ENCODE results near the gene DAB1.

DAB1 gene

GRCh38 chr1:57111175-57111574 is 312.7 kb downstream of the DAB1 start:
- H3K79me2 ChIP-seq (ENCODE audit: insufficient read depth, low read length) = no peaks in the 10 kb centered on the region
- H3F3A ChIP-seq (ENCODE audit: insufficient read depth) = no peaks in the 10 kb centered on the region
- no peaks in the 10 kb centered on the region for H3K9me3 ChIP-seq (ENCODE audit: insufficient read depth, low read length)
- no peak overlapping the region for H3K27ac ChIP-seq (ENCODE audit: low read depth, low read length)
- H3K4me3 ChIP-seq (ENCODE audit: insufficient read depth, low read length, poor library complexity, severe bottlenecking) = no peak overlapping the region
- no peak overlapping the region for H3K9ac ChIP-seq (ENCODE audit: low read length)
- H4K20me1 ChIP-seq (ENCODE audit: low read depth, low read length) = no peaks in the 10 kb centered on the region
- no peak overlapping the region for H3K4me2 ChIP-seq (ENCODE audit: low read depth, low read length, poor library complexity, severe bottlenecking)
- no peak for TF ChIP-seq EZH2phosphoT487 (conservative IDR thresholded peaks at IDR 0.05; ENCODE audit: low read length)
- no peak overlapping the region for H2AFZ ChIP-seq (ENCODE audit: low read depth, low read length, severe bottlenecking)
- no peaks in the 10 kb centered on the region for H3K9me2 ChIP-seq (replicated peaks; ENCODE audit: insufficient read depth, low read length)
- H3K36me3 ChIP-seq (ENCODE audit: low read length) = no peaks in the 10 kb centered on the region
- no peaks in the 10 kb centered on the region for H3K27me3 ChIP-seq (ENCODE audit: low read length)

GRCh38 chr1:57109883-57110282 is 314.0 kb downstream of the DAB1 start:
- Histone ChIP-seq H3K4me2 (ENCODE audit: low read depth, low read length, poor library complexity, severe bottlenecking) (no peak overlapping the region), H2AFZ (ENCODE audit: low read depth, low read length, severe bottlenecking) (no peak overlapping the region)

DNA sequence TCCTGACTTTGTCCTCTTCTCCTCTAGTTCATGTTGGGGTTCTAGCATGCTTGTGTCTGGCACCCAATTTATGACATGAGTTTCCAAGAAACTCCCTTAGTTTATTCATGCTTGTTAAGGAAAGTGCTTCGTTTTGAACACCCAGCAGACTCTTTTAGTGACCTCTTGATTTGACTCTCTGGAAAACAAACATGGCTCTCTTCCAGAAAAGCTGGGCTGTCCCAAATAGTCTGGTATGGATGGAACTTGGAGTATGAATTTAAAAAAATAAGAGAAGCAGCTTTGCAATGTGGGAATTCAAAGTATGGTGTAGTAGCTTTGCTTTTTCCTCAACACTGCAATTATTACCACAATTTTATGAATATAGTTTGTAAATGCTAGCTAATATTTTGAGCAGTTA is 314.6 kb downstream of the DAB1 start:
- no peak for TF ChIP-seq EZH2phosphoT487 (conservative IDR thresholded peaks at IDR 0.05; ENCODE audit: low read length)
- TF ChIP-seq, protein P1, sequence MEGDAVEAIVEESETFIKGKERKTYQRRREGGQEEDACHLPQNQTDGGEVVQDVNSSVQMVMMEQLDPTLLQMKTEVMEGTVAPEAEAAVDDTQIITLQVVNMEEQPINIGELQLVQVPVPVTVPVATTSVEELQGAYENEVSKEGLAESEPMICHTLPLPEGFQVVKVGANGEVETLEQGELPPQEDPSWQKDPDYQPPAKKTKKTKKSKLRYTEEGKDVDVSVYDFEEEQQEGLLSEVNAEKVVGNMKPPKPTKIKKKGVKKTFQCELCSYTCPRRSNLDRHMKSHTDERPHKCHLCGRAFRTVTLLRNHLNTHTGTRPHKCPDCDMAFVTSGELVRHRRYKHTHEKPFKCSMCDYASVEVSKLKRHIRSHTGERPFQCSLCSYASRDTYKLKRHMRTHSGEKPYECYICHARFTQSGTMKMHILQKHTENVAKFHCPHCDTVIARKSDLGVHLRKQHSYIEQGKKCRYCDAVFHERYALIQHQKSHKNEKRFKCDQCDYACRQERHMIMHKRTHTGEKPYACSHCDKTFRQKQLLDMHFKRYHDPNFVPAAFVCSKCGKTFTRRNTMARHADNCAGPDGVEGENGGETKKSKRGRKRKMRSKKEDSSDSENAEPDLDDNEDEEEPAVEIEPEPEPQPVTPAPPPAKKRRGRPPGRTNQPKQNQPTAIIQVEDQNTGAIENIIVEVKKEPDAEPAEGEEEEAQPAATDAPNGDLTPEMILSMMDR (IDR thresholded peaks at IDR 0.05; ENCODE audit: insufficient read depth, low read length, poor library complexity, severe bottlenecking) = no peak
- H3K27me3 ChIP-seq (ENCODE audit: low read length) = no peaks in the 10 kb centered on the region
- no peaks in the 10 kb centered on the region for H3K36me3 ChIP-seq (ENCODE audit: low read length)

More at GRCh38 chr1:57109883-57110282, 314.0 kb downstream of the DAB1 start:
- no peak for TF ChIP-seq EZH2phosphoT487 (conservative IDR thresholded peaks at IDR 0.05; ENCODE audit: low read length)
- TF ChIP-seq, protein P1 (IDR thresholded peaks at IDR 0.05; ENCODE audit: insufficient read depth, low read length, poor library complexity, severe bottlenecking) = no peak
- Histone ChIP-seq H3K27me3 (ENCODE audit: low read length) (no peaks in the 10 kb centered on the region), H3K9me2 (replicated peaks; ENCODE audit: insufficient read depth, low read length) (no peaks in the 10 kb centered on the region), H3K9ac (ENCODE audit: low read length) (no peak overlapping the region), H3F3A (ENCODE audit: insufficient read depth) (no peaks in the 10 kb centered on the region), H3K4me3 (ENCODE audit: insufficient read depth, low read length, poor library complexity, severe bottlenecking) (no peak overlapping the region), H3K36me3 (ENCODE audit: low read length) (no peaks in the 10 kb centered on the region), H3K9me3 (ENCODE audit: insufficient read depth, low read length) (no peaks in the 10 kb centered on the region), H3K79me2 (ENCODE audit: insufficient read depth, low read length) (no peaks in the 10 kb centered on the region), H3K27ac (ENCODE audit: low read depth, low read length) (no peak overlapping the region), H4K20me1 (ENCODE audit: low read depth, low read length) (no peaks in the 10 kb centered on the region)

GRCh38 chr1:57106296-57106695 is 317.6 kb downstream of the DAB1 start:
- H3K9ac ChIP-seq (ENCODE audit: low read length) = no peak overlapping the region
- H3K4me2 ChIP-seq (ENCODE audit: low read depth, low read length, poor library complexity, severe bottlenecking) = no peak overlapping the region
- no peaks in the 10 kb centered on the region for H3F3A ChIP-seq (ENCODE audit: insufficient read depth)
- H3K9me3 ChIP-seq (ENCODE audit: insufficient read depth, low read length) = no peaks in the 10 kb centered on the region
- TF ChIP-seq EZH2phosphoT487 (conservative IDR thresholded peaks at IDR 0.05; ENCODE audit: low read length) = no peak
- TF ChIP-seq, protein P1 (IDR thresholded peaks at IDR 0.05; ENCODE audit: insufficient read depth, low read length, poor library complexity, severe bottlenecking) = no peak
- H3K36me3 ChIP-seq (ENCODE audit: low read length) = no peaks in the 10 kb centered on the region
- H3K27ac ChIP-seq (ENCODE audit: low read depth, low read length) = no peak overlapping the region
- no peaks in the 10 kb centered on the region for H3K27me3 ChIP-seq (ENCODE audit: low read length)
- H4K20me1 ChIP-seq (ENCODE audit: low read depth, low read length) = no peaks in the 10 kb centered on the region
- no peaks in the 10 kb centered on the region for H3K9me2 ChIP-seq (replicated peaks; ENCODE audit: insufficient read depth, low read length)
- H2AFZ ChIP-seq (ENCODE audit: low read depth, low read length, severe bottlenecking) = no peak overlapping the region
- H3K4me3 ChIP-seq (ENCODE audit: insufficient read depth, low read length, poor library complexity, severe bottlenecking) = no peak overlapping the region
- H3K79me2 ChIP-seq (ENCODE audit: insufficient read depth, low read length) = no peaks in the 10 kb centered on the region

More for the DNA sequence above, 314.6 kb downstream of the DAB1 start:
- H3K9ac ChIP-seq (ENCODE audit: low read length) = no peak overlapping the region
- H4K20me1 ChIP-seq (ENCODE audit: low read depth, low read length) = no peaks in the 10 kb centered on the region
- no peak overlapping the region for H3K4me3 ChIP-seq (ENCODE audit: insufficient read depth, low read length, poor library complexity, severe bottlenecking)
- H3K27ac ChIP-seq (ENCODE audit: low read depth, low read length) = no peak overlapping the region
- no peaks in the 10 kb centered on the region for H3K9me3 ChIP-seq (ENCODE audit: insufficient read depth, low read length)
- no peak overlapping the region for H2AFZ ChIP-seq (ENCODE audit: low read depth, low read length, severe bottlenecking)
- no peaks in the 10 kb centered on the region for H3F3A ChIP-seq (ENCODE audit: insufficient read depth)
- H3K79me2 ChIP-seq (ENCODE audit: insufficient read depth, low read length) = no peaks in the 10 kb centered on the region
- no peak overlapping the region for H3K4me2 ChIP-seq (ENCODE audit: low read depth, low read length, poor library complexity, severe bottlenecking)
- H3K9me2 ChIP-seq (replicated peaks; ENCODE audit: insufficient read depth, low read length) = no peaks in the 10 kb centered on the region
